Heart left ventricle (tissue), 16 donors: ENCODE data around the gene HIC1. TPM values are rescaled to one million over a fixed set of nuclear protein-coding genes. Genes with fewer than 3 reads are reported as not detected.

Source experiments
- ATAC-seq, 4 donors: fragments of 200-7000 bp; cut with Tn5 transposase; one replicate each; pipeline ENCODE4 v1.9.1; 2020 to 2022; ENCODE audit warnings: moderate library complexity in 4 of 4, mild to moderate bottlenecking in 3 of 4, moderate number of reproducible peaks in 1 of 4
- DNase-seq, 5 donors: peaks; one replicate each; pipeline ENCODE4 v3.0.0-alpha.2; 2020
- H3K27ac ChIP-seq, 12 donors: fragments of 200-600 bp; sonication (generic) in 4 of 12; one replicate each; pipeline versions ENCODE4 v1.5.0 to v1.8.0; 2016 to 2022; ENCODE audit warnings: mild to moderate bottlenecking in 2 of 12
- H3K27me3 ChIP-seq, 9 donors: fragments of 200-600 bp; sonication (generic) in 2 of 9; one replicate each; pipeline versions ENCODE4 v1.5.1 to v1.8.0; 2016 to 2022; ENCODE audit warnings: mild to moderate bottlenecking in 3 of 9
- H3K36me3 ChIP-seq, 9 donors: fragments of 200-600 bp; sonication (generic) in 2 of 9; one replicate each; pipeline versions ENCODE4 v1.5.0 to v1.8.0; 2018 to 2022; ENCODE audit warnings: mild to moderate bottlenecking in 2 of 9
- H3K4me1 ChIP-seq, 12 donors: fragments of 200-600 bp; sonication (generic) in 4 of 12; one replicate each; pipeline versions ENCODE4 v1.5.0 to v1.8.0; 2016 to 2022; ENCODE audit warnings: mild to moderate bottlenecking in 3 of 12
- H3K4me3 ChIP-seq, 12 donors: fragments of 200-600 bp; sonication (generic) in 4 of 12; one replicate each; pipeline versions ENCODE4 v1.5.0 to v1.8.0; 2017 to 2022; ENCODE audit warnings: mild to moderate bottlenecking in 9 of 12, moderate library complexity in 4 of 12
- H3K9me3 ChIP-seq, 12 donors: fragments of 200-600 bp; sonication (generic) in 4 of 12; one replicate each; pipeline versions ENCODE4 v1.5.0 to v1.8.0; 2016 to 2022; ENCODE audit warnings: mild to moderate bottlenecking in 1 of 12
- POLR2A ChIP-seq, 2 donors: fragments of 450-650 bp; IDR thresholded peaks; one replicate each; pipeline ENCODE4 v1.6.1; 2017; ENCODE audit warnings: antibody characterized with exemption in 2 of 2, mild to moderate bottlenecking in 2 of 2, moderate library complexity in 2 of 2
- WGBS, 4 donors: extraction: QIAGEN DNeasy Blood & Tissue Kit in 2 of 4; methylation state at CpG; one replicate each; pipeline versions ENCODE4 v1.1.5 to v1.1.7; 2013 to 2018; 5-methylcytosine and 5-hydroxymethylcytosine counted together
- intact Hi-C, 10 donors: fragments of 100-400 bp; cut with DNase I; formaldehyde crosslinking; loops; one replicate each; pipeline versions ENCODE4 v1.11.1 to v1.14.2; 2022
- polyA plus RNA-seq, 2 donors: library from polyadenylated mRNA; stranded (reverse); fragments of 200-250 nt; gene quantifications; one replicate each; pipeline ENCODE4 v1.2.3, GENCODE V29; 2013
- total RNA-seq, 9 donors: library from RNA; depleted of rRNA in 2 of 9; stranded (reverse); fragments of >200 nt in 2 of 9; fragmentation: NEBNext Ultra II Directional in 3 of 9; extraction: Animal tissue kit (Norgen Biotek cat#: 25700) in 3 of 9; gene quantifications; one replicate each; pipeline versions ENCODE4 v1.1.0 to v1.2.4, GENCODE V29; 2016 to 2023
- TF ChIP-seq, protein P1 (sequence below), 12 donors: fragments of 200-600 bp; sonication (generic) in 4 of 12; IDR thresholded peaks; one replicate each; pipeline versions ENCODE4 v1.5.0 to v1.8.0; 2018 to 2022; ENCODE audit warnings: antibody characterized with exemption in 12 of 12, mild to moderate bottlenecking in 5 of 12
- donor health status: ischemic (EF 13 %, LVEDD 7.1; RV severe dilation, severe dysfunction).
- donor health status: healthy with polysubstance abuse.
- donor health status: DM: no; HTN: yes; CAD: no.
- donor health status: DM: no; HTN: no; CAD: no.
- donor health status: ischemic (EF 25% LVEDD 6.9; RV normal size, moderate dysfunction).
- donor health status: ischemic (EF 25% LVEDD 5.7; RV mildly dilated, moderate dysfunction).
- donor health status: healthy.
- donor health status: DM: yes; HTN: yes; CAD: no.
- donor health status: ischemic (EF 35%, LVEDD 5.7; RV mildly dilated, moderate dysfunction).
- donor health status: nonischemic (EF 11% LVEDD 7.7; RV severe dilation, severe dysfunction).
- donor health status: DM: yes; HTN: yes; CAD: no.
- donor health status: PGD.
- donor health status: ischemic (EF 29% LVEDD 5.4; RV normal size, mild dysfunction).
- donor health status: nonischemic (EF 23%, LVEDD 6.1; RV moderate dilation, normal function).

Gene HIC1
- total and polyA plus RNA-seq, 11 donors, result 8.3 to 29.6 (median 14.2) TPM

GRCh38 chr17:2082003-2082781 lies 27.3 kb downstream of the HIC1 start:
- intact Hi-C loops, result loop anchor here in 1 of 10 donors (5.0 kb wide), 1 partner anchor 40 kb away; no protein-coding TSS in a partner anchor
- DNase-seq (no peak), ATAC-seq (no peak)
- no peaks in the 10 kb centered on the region for H3K27me3 ChIP-seq
- no peaks in the 10 kb centered on the region for H3K9me3 ChIP-seq
- TF ChIP-seq, protein P1, sequence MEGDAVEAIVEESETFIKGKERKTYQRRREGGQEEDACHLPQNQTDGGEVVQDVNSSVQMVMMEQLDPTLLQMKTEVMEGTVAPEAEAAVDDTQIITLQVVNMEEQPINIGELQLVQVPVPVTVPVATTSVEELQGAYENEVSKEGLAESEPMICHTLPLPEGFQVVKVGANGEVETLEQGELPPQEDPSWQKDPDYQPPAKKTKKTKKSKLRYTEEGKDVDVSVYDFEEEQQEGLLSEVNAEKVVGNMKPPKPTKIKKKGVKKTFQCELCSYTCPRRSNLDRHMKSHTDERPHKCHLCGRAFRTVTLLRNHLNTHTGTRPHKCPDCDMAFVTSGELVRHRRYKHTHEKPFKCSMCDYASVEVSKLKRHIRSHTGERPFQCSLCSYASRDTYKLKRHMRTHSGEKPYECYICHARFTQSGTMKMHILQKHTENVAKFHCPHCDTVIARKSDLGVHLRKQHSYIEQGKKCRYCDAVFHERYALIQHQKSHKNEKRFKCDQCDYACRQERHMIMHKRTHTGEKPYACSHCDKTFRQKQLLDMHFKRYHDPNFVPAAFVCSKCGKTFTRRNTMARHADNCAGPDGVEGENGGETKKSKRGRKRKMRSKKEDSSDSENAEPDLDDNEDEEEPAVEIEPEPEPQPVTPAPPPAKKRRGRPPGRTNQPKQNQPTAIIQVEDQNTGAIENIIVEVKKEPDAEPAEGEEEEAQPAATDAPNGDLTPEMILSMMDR (IDR thresholded peaks at IDR 0.05), result no peak
- TF ChIP-seq POLR2A (IDR thresholded peaks at IDR 0.05), result no peak
- peaks cover 12 to 62% (median 52%) of the 10 kb centered on the region in 12 donors for H3K4me1 ChIP-seq
- peaks cover 0 to 52% (median 46%) of the 10 kb centered on the region in 9 donors for H3K36me3 ChIP-seq
- no peak overlapping the region for H3K4me3 ChIP-seq
- WGBS, 4 donors, result 74 to 80% (median 78%) methylated on average over 9 of the region's 9 CpGs
- H3K27ac ChIP-seq, result peak overlapping the region; percentile 12 to 95 (median 90)

GRCh38 chr17:2083613-2084035 lies 28.7 kb downstream of the HIC1 start:
- peak in 3 of 4 donors; percentile 13 to 52 (median 33) for ATAC-seq
- Histone ChIP-seq H3K9me3 (no peaks in the 10 kb centered on the region), H3K27me3 (no peaks in the 10 kb centered on the region), H3K27ac (peak overlapping the region; percentile 74 to 95 (median 90)), H3K4me1 (peaks cover 18 to 74% (median 64%) of the 10 kb centered on the region in 12 donors), H3K4me3 (no peak overlapping the region), H3K36me3 (peaks cover 0 to 38% (median 32%) of the 10 kb centered on the region in 9 donors)
- 23 to 37% (median 30%) methylated on average over 6 to 7 of the region's 7 CpGs for WGBS, 4 donors
- DNase-seq, result peak in 2 of 5 donors; percentile 44 to 49
- TF ChIP-seq POLR2A (IDR thresholded peaks at IDR 0.05), result no peak
- TF ChIP-seq, protein P1 (IDR thresholded peaks at IDR 0.05), result peak in 1 of 12 donors; percentile 9
- intact Hi-C loops, result loop anchor here in 1 of 10 donors (2.0 to 5.0 kb wide), 2 partner anchors 15 to 39 kb away; no protein-coding TSS in a partner anchor

DNA sequence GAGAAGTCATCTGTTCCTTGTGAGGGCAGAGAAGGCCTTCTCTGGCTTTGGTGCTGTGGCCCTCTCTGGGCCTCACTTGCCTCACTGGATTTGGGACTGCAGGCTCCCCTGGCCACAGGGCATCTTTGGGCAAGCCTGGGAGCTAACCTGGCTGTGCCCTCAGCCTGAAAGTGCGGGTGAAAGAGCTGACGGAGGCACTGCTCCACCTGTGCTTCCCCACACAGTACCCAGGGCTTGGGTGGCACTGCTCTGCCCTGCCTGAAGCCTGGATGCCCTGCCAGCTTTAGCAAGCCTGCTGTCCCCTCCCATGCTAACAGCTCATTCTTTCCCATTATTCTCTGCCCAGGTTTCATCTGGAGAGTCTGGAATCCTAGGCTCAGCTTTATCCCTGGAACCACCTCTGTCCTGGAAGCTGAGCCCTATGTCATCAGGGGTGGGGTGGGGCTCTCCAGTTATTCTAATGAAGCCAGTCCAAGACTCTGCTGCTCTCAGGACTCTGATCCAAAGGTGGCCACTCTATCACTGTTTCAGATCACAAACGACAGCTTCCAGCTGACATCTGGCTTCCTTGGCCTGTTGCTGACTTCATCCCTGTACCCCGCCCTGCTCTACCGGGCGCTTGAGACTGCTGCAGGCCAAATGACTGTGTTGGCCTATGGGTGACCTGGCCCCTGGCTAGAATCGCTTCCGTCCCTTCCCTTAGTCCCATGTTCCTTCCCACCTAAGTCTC lies 29.3 kb downstream of the HIC1 start:
- Histone ChIP-seq H3K4me3 (no peak overlapping the region), H3K9me3 (no peaks in the 10 kb centered on the region), H3K27me3 (no peaks in the 10 kb centered on the region), H3K36me3 (peaks cover 0 to 32% (median 26%) of the 10 kb centered on the region in 9 donors), H3K27ac (peak overlapping the region; percentile 74 to 95 (median 90)), H3K4me1 (peaks cover 21 to 80% (median 69%) of the 10 kb centered on the region in 12 donors)
- intact Hi-C loops, result loop anchor here in 1 of 10 donors (2.0 to 5.0 kb wide), 2 partner anchors 15 to 38 kb away; no protein-coding TSS in a partner anchor
- ATAC-seq, result peak; percentile 45 to 76 (median 71)
- 48 to 63% (median 57%) methylated on average over 8 of the region's 8 CpGs for WGBS, 4 donors
- TF ChIP-seq POLR2A (IDR thresholded peaks at IDR 0.05), result no peak
- TF ChIP-seq, protein P1 (IDR thresholded peaks at IDR 0.05), result no peak
- DNase-seq, result peak in 4 of 5 donors; percentile 72 to 84 (median 78)
